ENCODE measurements around the gene SH3PXD2A. TPM values are rescaled to one million over a fixed set of nuclear protein-coding genes. Genes with fewer than 3 reads are reported as not detected.

The SH3PXD2A gene
- total RNA-seq, 4 donors from 2014 or later, result 9.4 to 20.6 (median 11.2) TPM

DNA sequence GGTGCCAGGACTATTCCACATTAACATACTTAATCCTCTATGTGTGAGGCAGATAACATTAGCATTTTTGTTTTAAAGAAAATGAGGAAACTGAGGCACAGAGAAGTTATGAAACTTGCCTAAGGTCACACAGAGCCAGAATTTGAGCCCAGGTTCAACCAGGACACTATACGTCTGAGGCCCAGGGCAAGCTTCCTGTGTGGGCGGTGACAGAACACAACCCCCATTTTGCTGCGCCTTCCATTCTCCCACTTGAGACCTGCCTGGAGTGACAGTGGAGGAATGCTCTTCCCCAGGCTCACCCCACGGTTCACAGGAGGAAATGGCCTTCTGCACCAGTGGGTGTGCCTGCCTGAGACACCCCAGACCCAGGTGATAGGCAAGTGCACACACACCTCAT is 164.1 kb downstream of the SH3PXD2A start:
- DNase-seq, result no peak
- peaks cover 10 to 18% of the 10 kb centered on the region in 2 donors for H3K4me1 ChIP-seq
- intact Hi-C loops (cut with DNase I), result no loop called here
- no peak overlapping the region for H3K27ac ChIP-seq
- no peak overlapping the region for H3K4me3 ChIP-seq (replicated peaks in 1 of 3)
- 84 to 88% methylated on average over 4 of the region's 4 CpGs for WGBS, 2 donors
- no peaks in the 10 kb centered on the region for H3K27me3 ChIP-seq
- TF ChIP-seq, protein P1, sequence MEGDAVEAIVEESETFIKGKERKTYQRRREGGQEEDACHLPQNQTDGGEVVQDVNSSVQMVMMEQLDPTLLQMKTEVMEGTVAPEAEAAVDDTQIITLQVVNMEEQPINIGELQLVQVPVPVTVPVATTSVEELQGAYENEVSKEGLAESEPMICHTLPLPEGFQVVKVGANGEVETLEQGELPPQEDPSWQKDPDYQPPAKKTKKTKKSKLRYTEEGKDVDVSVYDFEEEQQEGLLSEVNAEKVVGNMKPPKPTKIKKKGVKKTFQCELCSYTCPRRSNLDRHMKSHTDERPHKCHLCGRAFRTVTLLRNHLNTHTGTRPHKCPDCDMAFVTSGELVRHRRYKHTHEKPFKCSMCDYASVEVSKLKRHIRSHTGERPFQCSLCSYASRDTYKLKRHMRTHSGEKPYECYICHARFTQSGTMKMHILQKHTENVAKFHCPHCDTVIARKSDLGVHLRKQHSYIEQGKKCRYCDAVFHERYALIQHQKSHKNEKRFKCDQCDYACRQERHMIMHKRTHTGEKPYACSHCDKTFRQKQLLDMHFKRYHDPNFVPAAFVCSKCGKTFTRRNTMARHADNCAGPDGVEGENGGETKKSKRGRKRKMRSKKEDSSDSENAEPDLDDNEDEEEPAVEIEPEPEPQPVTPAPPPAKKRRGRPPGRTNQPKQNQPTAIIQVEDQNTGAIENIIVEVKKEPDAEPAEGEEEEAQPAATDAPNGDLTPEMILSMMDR (IDR thresholded peaks at IDR 0.05), result no peak
- no peak for TF ChIP-seq POLR2A (IDR thresholded peaks at IDR 0.05)
- H3K36me3 ChIP-seq, result no peaks in the 10 kb centered on the region
- H3K9me3 ChIP-seq, result no peaks in the 10 kb centered on the region

DNA sequence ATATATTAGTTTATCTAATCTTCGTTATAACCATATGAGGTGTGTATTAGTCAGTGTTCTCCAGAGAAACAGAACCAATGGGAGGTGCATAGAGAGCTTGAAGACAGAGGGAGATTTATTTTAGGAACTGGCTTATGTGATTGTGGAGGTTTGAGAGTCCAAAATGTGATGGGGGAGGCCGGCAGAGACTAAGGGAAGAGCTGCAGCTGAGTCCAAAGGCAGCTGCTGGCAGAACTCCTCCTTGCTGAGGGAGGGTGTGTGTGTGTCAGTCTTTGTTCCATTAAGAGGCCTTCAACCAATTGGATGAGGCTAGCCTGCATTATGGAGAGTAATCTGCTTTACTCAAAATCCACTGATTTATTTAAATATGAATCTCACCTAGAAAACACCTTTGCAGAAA is 165.1 kb downstream of the SH3PXD2A start:
- H3K27ac ChIP-seq, result no peak overlapping the region
- WGBS, 2 donors, result 80 to 81% methylated on average over 2 of the region's 2 CpGs
- H3K36me3 ChIP-seq, result no peaks in the 10 kb centered on the region
- H3K9me3 ChIP-seq, result no peaks in the 10 kb centered on the region
- TF ChIP-seq POLR2A (IDR thresholded peaks at IDR 0.05), result no peak
- TF ChIP-seq, protein P1 (IDR thresholded peaks at IDR 0.05), result no peak
- peaks cover 10 to 18% of the 10 kb centered on the region in 2 donors for H3K4me1 ChIP-seq
- no peak for DNase-seq
- no peak overlapping the region for H3K4me3 ChIP-seq (replicated peaks in 1 of 3)
- intact Hi-C loops (cut with DNase I), result no loop called here
- no peaks in the 10 kb centered on the region for H3K27me3 ChIP-seq

DNA sequence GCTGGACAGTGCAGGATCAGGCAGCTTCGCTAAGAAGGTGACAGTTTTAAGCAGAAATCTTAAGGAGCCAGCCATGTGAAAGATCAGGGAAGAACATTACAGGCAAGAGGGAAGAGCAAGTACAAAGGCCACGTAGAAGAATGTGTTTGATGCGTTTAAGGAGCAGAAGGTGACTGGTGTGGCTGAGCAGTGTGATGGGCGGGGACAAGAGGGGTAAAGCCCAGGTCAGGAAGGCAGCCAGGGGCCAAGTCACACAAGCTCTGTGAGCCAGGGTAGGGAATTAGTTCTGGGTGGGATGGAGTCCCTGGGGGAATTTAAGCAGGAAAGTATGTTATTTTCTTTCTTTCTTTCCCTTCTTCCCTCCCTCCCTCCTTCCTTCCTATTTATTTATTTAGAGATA is 166.9 kb downstream of the SH3PXD2A start:
- intact Hi-C loops (cut with DNase I), result loop anchor here (10.0 kb wide), 1 partner anchor 274 kb away; no protein-coding TSS in a partner anchor
- WGBS, 2 donors, result 62 to 66% methylated on average over 4 of the region's 4 CpGs
- Histone ChIP-seq H3K27me3 (no peaks in the 10 kb centered on the region), H3K27ac (no peak overlapping the region), H3K4me1 (peaks cover 9 to 14% of the 10 kb centered on the region in 2 donors), H3K4me3 (replicated peaks in 1 of 3) (no peak overlapping the region), H3K9me3 (no peaks in the 10 kb centered on the region), H3K36me3 (no peaks in the 10 kb centered on the region)
- TF ChIP-seq, protein P1 (IDR thresholded peaks at IDR 0.05), result no peak
- TF ChIP-seq POLR2A (IDR thresholded peaks at IDR 0.05), result no peak
- DNase-seq, result no peak

DNA sequence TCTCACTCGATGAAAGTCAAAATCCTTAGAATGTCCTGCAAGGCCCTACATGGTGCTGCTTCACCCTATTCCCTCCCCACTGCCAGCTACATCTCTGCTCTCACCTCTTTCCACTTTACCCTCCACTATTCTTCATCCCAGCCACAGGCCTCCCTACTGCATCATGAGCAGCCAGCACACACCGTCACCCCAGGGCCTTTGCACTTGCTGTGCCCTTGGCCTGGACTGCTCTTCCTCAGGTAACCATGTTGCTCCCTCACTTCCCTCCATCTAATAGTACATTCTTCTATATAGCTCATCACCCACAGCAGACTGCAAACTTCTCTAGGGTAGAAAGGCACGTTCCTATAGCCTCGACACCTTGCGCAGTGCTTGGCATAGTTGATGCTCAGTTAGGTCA is 167.7 kb downstream of the SH3PXD2A start:
- peaks cover 5 to 8% of the 10 kb centered on the region in 2 donors for H3K4me1 ChIP-seq
- no peaks in the 10 kb centered on the region for H3K27me3 ChIP-seq
- TF ChIP-seq POLR2A (IDR thresholded peaks at IDR 0.05), result no peak
- TF ChIP-seq, protein P1 (IDR thresholded peaks at IDR 0.05), result no peak
- no peak overlapping the region for H3K4me3 ChIP-seq (replicated peaks in 1 of 3)
- no peaks in the 10 kb centered on the region for H3K36me3 ChIP-seq
- no peaks in the 10 kb centered on the region for H3K9me3 ChIP-seq
- DNase-seq, result no peak
- H3K27ac ChIP-seq, result no peak overlapping the region
- intact Hi-C loops (cut with DNase I), result loop anchor here (2.0 to 10.0 kb wide), 2 partner anchors 83 to 273 kb away; no protein-coding TSS in a partner anchor
- WGBS, 2 donors, result 94 to 97% methylated on average over 5 of the region's 5 CpGs

DNA sequence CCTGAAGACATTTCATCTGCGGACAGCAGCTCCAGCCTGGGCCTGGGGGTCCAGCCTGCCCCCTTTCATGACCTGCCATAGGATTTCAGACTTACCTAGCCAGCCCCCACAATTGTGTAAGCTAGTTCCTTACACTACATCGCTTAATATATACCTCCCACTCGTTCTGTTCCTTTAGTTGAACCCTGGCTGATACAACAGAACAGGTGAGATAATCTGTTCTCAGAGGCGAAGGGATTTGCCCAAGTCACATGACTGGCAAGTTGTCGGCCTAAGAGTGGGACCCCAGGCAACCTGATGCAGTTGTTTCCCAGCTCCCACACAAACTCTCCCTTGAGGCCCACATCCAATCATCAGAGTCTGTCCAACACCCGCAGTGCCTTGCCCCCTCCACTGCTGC is 168.2 kb downstream of the SH3PXD2A start:
- Histone ChIP-seq H3K27me3 (no peaks in the 10 kb centered on the region), H3K9me3 (no peaks in the 10 kb centered on the region), H3K27ac (no peak overlapping the region), H3K4me1 (peaks cover 0 to 3% of the 10 kb centered on the region in 2 donors), H3K4me3 (replicated peaks in 1 of 3) (no peak overlapping the region), H3K36me3 (no peaks in the 10 kb centered on the region)
- intact Hi-C loops (cut with DNase I), result loop anchor here (2.0 to 10.0 kb wide), 2 partner anchors 82 to 272 kb away; no protein-coding TSS in a partner anchor
- TF ChIP-seq, protein P1 (IDR thresholded peaks at IDR 0.05), result no peak
- no peak for TF ChIP-seq POLR2A (IDR thresholded peaks at IDR 0.05)
- DNase-seq, result no peak
- WGBS, 2 donors, result 90 to 93% methylated on average over 6 of the region's 6 CpGs
